DMS53 treated with DMSO at 0.1 percent for 48 hours (cell line): ENCODE measurements around the gene STK32B.
"Not testable (repeated sequence)": the region's sequence is repeated elsewhere in the genome, so short reads cannot be mapped to it uniquely, and the experiment has no call there.

Source experiments
- DNase-seq: peaks from one replicate; lab custom pipeline; 2025; ENCODE audit not compliant: unreplicated experiment; lab: John Stamatoyannopoulos, UW

Gene STK32B

GRCh38 chr4:5203309-5203992, 152.2 kb downstream of the STK32B start:
- DNase-seq = no peak

- no peak for DNase-seq
Observed at GRCh38 chr4:5203993-5204310, 152.7 kb downstream of the STK32B start.

GRCh38 chr4:5204781-5205180, 153.5 kb downstream of the STK32B start:
- DNase-seq = no peak

GRCh38 chr4:5206016-5206790, 154.9 kb downstream of the STK32B start:
- peak; percentile 70 for DNase-seq

GRCh38 chr4:5209862-5210261, 158.6 kb downstream of the STK32B start:
- DNase-seq = no peak

GRCh38 chr4:5211282-5211839, 160.1 kb downstream of the STK32B start:
- DNase-seq = no peak

- DNase-seq = no peak
Observed at GRCh38 chr4:5212255-5213013, 161.2 kb downstream of the STK32B start.

GRCh38 chr4:5213087-5213595, 161.9 kb downstream of the STK32B start:
- no peak for DNase-seq

GRCh38 chr4:5215321-5215720, 164.0 kb downstream of the STK32B start:
- no peak for DNase-seq

- DNase-seq = no peak
Observed at GRCh38 chr4:5217421-5217820, 166.1 kb downstream of the STK32B start.

- no peak for DNase-seq
Observed at GRCh38 chr4:5218376-5219069, 167.2 kb downstream of the STK32B start.

GRCh38 chr4:5220028-5220427, 168.7 kb downstream of the STK32B start:
- peak; percentile 8 for DNase-seq

GRCh38 chr4:5222047-5222446, 170.8 kb downstream of the STK32B start:
- no peak for DNase-seq

- DNase-seq = no peak
Observed at GRCh38 chr4:5222951-5223350, 171.7 kb downstream of the STK32B start.

GRCh38 chr4:5224340-5224739, 173.1 kb downstream of the STK32B start:
- no peak for DNase-seq

- no peak for DNase-seq
Observed at GRCh38 chr4:5232549-5232948, 181.3 kb downstream of the STK32B start.

- no peak for DNase-seq
Observed at GRCh38 chr4:5237086-5237660, 185.9 kb downstream of the STK32B start.

GRCh38 chr4:5238173-5238572, 186.9 kb downstream of the STK32B start:
- DNase-seq = no peak

- not testable (repeated sequence) for DNase-seq
Observed at GRCh38 chr4:5247061-5247460, 195.8 kb downstream of the STK32B start.

GRCh38 chr4:5247735-5248134, 196.5 kb downstream of the STK32B start:
- DNase-seq = no peak
